SK-N-SH (cell line): ENCODE data around the gene SFR1. TPM values are rescaled to one million over a fixed set of nuclear protein-coding genes. Genes with fewer than 3 reads are reported as not detected.

Experiments used
- CTCF ChIA-PET: fragments of 300-600, 350-600 bp; formaldehyde crosslinking; extraction: SDS; loops from one replicate; lab custom pipeline; 2021; lab: Yijun Ruan, JAX
- POLR2A ChIA-PET: fragments of 350-600 bp; sonication (Branson Sonifier 250); formaldehyde crosslinking; extraction: SDS; loops from one replicate; lab custom pipeline; 2020; ENCODE audit warnings: antibody characterized with exemption, inconsistent platforms; lab: Yijun Ruan, JAX
- DNase-seq: peaks from one replicate; pipeline ENCODE4 v3.0.0; 2012
- H2AFZ ChIP-seq: fragments of 200-600 bp; sonication (generic); 2 replicates; pipeline ENCODE4 v1.8.1; 2016; ENCODE audit warnings: antibody characterized with exemption, mild to moderate bottlenecking, low read depth
- H3F3A ChIP-seq: fragments of 200-600 bp; sonication (generic); replicated peaks from 2 replicates; pipeline ENCODE3; 2016; ENCODE audit warnings: antibody characterized with exemption, mild to moderate bottlenecking; ENCODE audit not compliant: insufficient read depth
- H3K27ac ChIP-seq, 2 experiments: fragments of 200-500 bp in 1 of 2; fragments of 200-600 bp in 1 of 2; sonication (Bioruptor generic) in 1 of 2; sonication (generic), shearing (Covaris generic) in 1 of 2; 2 replicates each; pipeline versions ENCODE4 v1.5.1 to v1.6.1; 2014 to 2016; ENCODE audit warnings: low read depth in 2 of 2, inconsistent platforms in 1 of 2, low read length in 1 of 2, mild to moderate bottlenecking in 1 of 2, mixed read lengths in 1 of 2
- H3K27me3 ChIP-seq: fragments of 200-600 bp; sonication (generic), shearing (Covaris generic); 2 replicates; pipeline ENCODE4 v1.6.1; 2016; ENCODE audit warnings: mixed run types; ENCODE audit not compliant: insufficient read depth
- H3K36me3 ChIP-seq, 2 experiments: fragments of 200-500 bp in 1 of 2; fragments of 200-600 bp in 1 of 2; sonication (Bioruptor generic) in 1 of 2; sonication (generic) in 1 of 2; replicated peaks in 1 of 2; 2 replicates each; pipeline versions ENCODE3 to v1.5.1; 2014 to 2016; ENCODE audit warnings: low read length in 1 of 2, mild to moderate bottlenecking in 1 of 2; ENCODE audit not compliant: insufficient read depth in 2 of 2, control insufficient read depth in 1 of 2
- H3K4me1 ChIP-seq, 2 experiments: fragments of 200-500 bp in 1 of 2; fragments of 200-600 bp in 1 of 2; sonication (Bioruptor generic) in 1 of 2; sonication (generic), shearing (Covaris generic) in 1 of 2; 2 replicates each; pipeline versions ENCODE4 v1.5.1 to v1.6.1; 2014 to 2016; ENCODE audit warnings: low read depth in 1 of 2, low read length in 1 of 2, mixed run types in 1 of 2; ENCODE audit not compliant: insufficient read depth in 2 of 2, control insufficient read depth in 1 of 2
- H3K4me2 ChIP-seq: fragments of 200-600 bp; sonication (generic), shearing (Covaris generic); 2 replicates; pipeline ENCODE4 v1.6.1; 2017; ENCODE audit warnings: mixed run types
- H3K4me3 ChIP-seq, 2 experiments: fragments of 200-500 bp in 1 of 2; fragments of 200-600 bp in 1 of 2; sonication (Bioruptor generic) in 1 of 2; sonication (generic), shearing (Covaris generic) in 1 of 2; 2 replicates each; pipeline versions ENCODE4 v1.5.1 to v1.8.1; 2014 to 2016; ENCODE audit warnings: low read depth in 2 of 2, inconsistent platforms in 1 of 2, low read length in 1 of 2, mild to moderate bottlenecking in 1 of 2, mixed read lengths in 1 of 2, moderate library complexity in 1 of 2
- H3K79me2 ChIP-seq: fragments of 200-600 bp; sonication (generic); 2 replicates; pipeline ENCODE4 v1.8.1; 2017; ENCODE audit warnings: mild to moderate bottlenecking; ENCODE audit not compliant: insufficient read depth
- H3K9ac ChIP-seq: fragments of 200-600 bp; sonication (generic); 2 replicates; pipeline ENCODE4 v1.6.1; 2017; ENCODE audit warnings: mixed run types
- H3K9me2 ChIP-seq: fragments of 200-600 bp; sonication (generic); 2 replicates; pipeline ENCODE4 v1.6.1; 2017; ENCODE audit warnings: mixed run types
- H3K9me3 ChIP-seq: fragments of 200-600 bp; sonication (generic); 2 replicates; pipeline ENCODE4 v1.6.1; 2017; ENCODE audit warnings: mixed run types, mild to moderate bottlenecking, moderate library complexity
- H4K20me1 ChIP-seq: fragments of 200-600 bp; sonication (generic); 2 replicates; pipeline ENCODE4 v1.6.1; 2017; ENCODE audit warnings: mild to moderate bottlenecking, mixed run types; ENCODE audit not compliant: insufficient read depth
- CHD2 ChIP-seq: fragments of 150-350 bp; IDR thresholded peaks from 2 replicates; pipeline ENCODE4 v1.6.1; 2018; ENCODE audit warnings: low read length; ENCODE audit not compliant: partially characterized antibody
- CTCF ChIP-seq: fragments of 200-600 bp; sonication (generic); IDR thresholded peaks from 2 replicates; pipeline ENCODE4 v1.6.1; 2017; ENCODE audit warnings: antibody characterized with exemption, mild to moderate bottlenecking, moderate library complexity
- ELF1 ChIP-seq: IDR thresholded peaks from 2 replicates; pipeline ENCODE4 v1.4.0; 2012
- EP300 ChIP-seq, 2 experiments: IDR thresholded peaks; 2 replicates each; pipeline versions ENCODE4 v1.4.0 to v1.6.1; 2012; ENCODE audit warnings: borderline replicate concordance in 1 of 2, low read depth in 1 of 2, low read length in 1 of 2
- FOXJ3 ChIP-seq: sonication (generic); formaldehyde crosslinking; IDR thresholded peaks from 2 replicates; pipeline ENCODE4 v1.5.1; 2020; ENCODE audit warnings: mild to moderate bottlenecking, missing genetic modification reagents
- GABPA ChIP-seq: IDR thresholded peaks from 2 replicates; pipeline ENCODE4 v1.4.0; 2012; ENCODE audit warnings: low read depth, mild to moderate bottlenecking
- MAX ChIP-seq: IDR thresholded peaks from 2 replicates; pipeline ENCODE4 v1.4.0; 2012; ENCODE audit warnings: low read depth
- MEF2A ChIP-seq: IDR thresholded peaks from 2 replicates; pipeline ENCODE4 v1.4.0; 2012; ENCODE audit warnings: low read depth, borderline replicate concordance
- MXI1 ChIP-seq: IDR thresholded peaks from 2 replicates; pipeline ENCODE4 v1.6.1; 2012; ENCODE audit warnings: mild to moderate bottlenecking, low read depth, low read length, improper control_type of control experiment
- NFIC ChIP-seq: IDR thresholded peaks from 2 replicates; pipeline ENCODE4 v1.4.0; 2012; ENCODE audit warnings: borderline replicate concordance
- NRF1 ChIP-seq: IDR thresholded peaks from 2 replicates; pipeline ENCODE4 v1.6.1; 2012; ENCODE audit warnings: low read depth, mild to moderate bottlenecking, low read length
- RCOR1 ChIP-seq: fragments of 150-350 bp; IDR thresholded peaks from 2 replicates; pipeline ENCODE4 v1.6.1; 2017; ENCODE audit warnings: antibody characterized with exemption, low read length
- REST ChIP-seq: IDR thresholded peaks from 2 replicates; pipeline ENCODE4 v1.6.1; 2012; ENCODE audit warnings: mild to moderate bottlenecking, low read depth, low read length, moderate library complexity
- RFX5 ChIP-seq: IDR thresholded peaks from 2 replicates; pipeline ENCODE4 v1.6.1; 2012; ENCODE audit warnings: mild to moderate bottlenecking, improper control_type of control experiment, low read length
- RXRA ChIP-seq: IDR thresholded peaks from 2 replicates; pipeline ENCODE4 v1.4.0; 2012; ENCODE audit warnings: low read depth, mild to moderate bottlenecking, borderline replicate concordance
- SIN3A ChIP-seq: IDR thresholded peaks from 2 replicates; pipeline ENCODE4 v1.6.1; 2012; ENCODE audit warnings: low read depth, mild to moderate bottlenecking, low read length, moderate library complexity, borderline replicate concordance
- USF1 ChIP-seq: IDR thresholded peaks from 2 replicates; pipeline ENCODE4 v1.4.0; 2012; ENCODE audit warnings: low read depth, borderline replicate concordance
- YY1 ChIP-seq: IDR thresholded peaks from 2 replicates; pipeline ENCODE4 v1.4.0; 2012; ENCODE audit warnings: low read depth, mild to moderate bottlenecking
- WGBS: methylation state at CpG from one replicate; pipeline ENCODE4 v1.1.6; 2017; ENCODE audit warnings: low lambda C conversion rate; 5-methylcytosine and 5-hydroxymethylcytosine counted together
- polyA plus RNA-seq, 3 experiments: library from polyadenylated mRNA; depleted of rRNA; stranded (reverse); fragments of >200 nt; gene quantifications; 2 replicates each; pipeline ENCODE4 v1.2.3, GENCODE V29; 2012

SFR1 gene
- polyA plus RNA-seq, 1 of the 3 experiments (the other 2 are of a cell fraction) = 1.5 TPM

GRCh38 chr10:104104926-104105325 is 17.0 kb upstream of the SFR1 start:
- WGBS = 70% methylated on average over 2 of the region's 2 CpGs
- H3K36me3 ChIP-seq = no peaks in the 10 kb centered on the region
- H3F3A ChIP-seq = peaks cover 13% of the 10 kb centered on the region
- TF ChIP-seq RCOR1 (no peak), RFX5 (no peak), MXI1 (no peak), MAX (no peak), REST (no peak), CTCF (no peak), MEF2A (no peak), SIN3A (no peak), GABPA (no peak), NRF1 (no peak), NFIC (no peak), ELF1 (no peak), YY1 (no peak), EP300 (IDR thresholded peaks at IDR 0.05; ENCODE audit: borderline replicate concordance in 1 of 2, low read depth in 1 of 2, low read length in 1 of 2) (no peak), CHD2 (no peak), RXRA (no peak), USF1 (no peak), FOXJ3 (CRISPR knock-in tag) (no peak)
- no peaks in the 10 kb centered on the region for H3K9me3 ChIP-seq
- H3K4me1 ChIP-seq = no peaks in the 10 kb centered on the region
- no peak overlapping the region for H2AFZ ChIP-seq
- H3K9ac ChIP-seq = no peak overlapping the region
- POLR2A ChIA-PET = no interaction called here
- H3K27me3 ChIP-seq = no peaks in the 10 kb centered on the region
- no peaks in the 10 kb centered on the region for H3K79me2 ChIP-seq
- H3K9me2 ChIP-seq = no peaks in the 10 kb centered on the region
- H3K4me3 ChIP-seq = no peak overlapping the region
- CTCF ChIA-PET = interaction anchor here (3.0 kb wide), 1 partner anchor 17 kb away, joined by 13 read pairs; the partner anchor contains the start of gene SFR1
- H3K27ac ChIP-seq = no peak overlapping the region
- H4K20me1 ChIP-seq = no peaks in the 10 kb centered on the region
- DNase-seq = no peak
- no peak overlapping the region for H3K4me2 ChIP-seq
